KMS-11 (cell line): ENCODE measurements around the gene CTDSPL2.

Source experiments
- H2AFZ ChIP-seq: fragments of 200-600 bp; sonication (generic); 2 replicates; pipeline ENCODE4 v1.6.1; 2016; ENCODE audit warnings: antibody characterized with exemption, mixed run types, low read depth
- H3K27ac ChIP-seq: fragments of 200-600 bp; sonication (generic); 2 replicates; pipeline ENCODE4 v1.6.1; 2016; ENCODE audit warnings: mild to moderate bottlenecking, mixed run types
- H3K27me3 ChIP-seq: fragments of 200-600 bp; sonication (generic); 2 replicates; pipeline ENCODE4 v1.6.1; 2017; ENCODE audit warnings: mild to moderate bottlenecking, low read depth, mixed run types, moderate library complexity; ENCODE audit not compliant: insufficient read depth
- H3K36me3 ChIP-seq: fragments of 200-600 bp; sonication (generic); 2 replicates; pipeline ENCODE4 v1.6.1; 2017; ENCODE audit warnings: mild to moderate bottlenecking, mixed run types; ENCODE audit not compliant: insufficient read depth
- H3K4me1 ChIP-seq: fragments of 200-600 bp; sonication (generic); 2 replicates; pipeline ENCODE4 v1.6.1; 2016; ENCODE audit warnings: mild to moderate bottlenecking, low read depth, mixed run types; ENCODE audit not compliant: poor library complexity, severe bottlenecking
- H3K4me2 ChIP-seq: fragments of 200-600 bp; sonication (generic); 2 replicates; pipeline ENCODE4 v1.7.0; 2016; ENCODE audit warnings: mild to moderate bottlenecking, mixed run types
- H3K4me3 ChIP-seq: fragments of 200-600 bp; sonication (generic); IDR thresholded peaks from 2 replicates; pipeline ENCODE4 v1.6.1; 2017; ENCODE audit warnings: low read depth, low read length, mixed read lengths; ENCODE audit not compliant: insufficient read depth
- H3K79me2 ChIP-seq: fragments of 200-600 bp; sonication (generic); 2 replicates; pipeline ENCODE4 v1.6.1; 2016; ENCODE audit warnings: low read depth, mixed run types; ENCODE audit not compliant: insufficient read depth
- H3K9ac ChIP-seq: fragments of 200-600 bp; sonication (generic); 2 replicates; pipeline ENCODE4 v1.6.1; 2016; ENCODE audit warnings: mild to moderate bottlenecking, mixed run types
- H4K20me1 ChIP-seq: fragments of 200-600 bp; sonication (generic); 2 replicates; pipeline ENCODE4 v1.6.1; 2016; ENCODE audit warnings: mild to moderate bottlenecking, mixed run types; ENCODE audit not compliant: insufficient read depth
- CTCF ChIP-seq: fragments of 200-600 bp; sonication (generic); conservative IDR thresholded peaks from 2 replicates; pipeline ENCODE4 v1.6.1; 2017; ENCODE audit warnings: low read depth, mild to moderate bottlenecking, antibody characterized with exemption, low read length, moderate library complexity, mixed read lengths

CTDSPL2 gene

GRCh38 chr15:44516436-44516835 is 89.0 kb downstream of the CTDSPL2 start:
- TF ChIP-seq CTCF, result no peak
- Histone ChIP-seq H2AFZ (no peak overlapping the region), H3K4me2 (no peak overlapping the region), H3K36me3 (peaks cover 2% of the 10 kb centered on the region; the same call in 1 of the 2 replicates), H3K4me1 (no peaks in the 10 kb centered on the region), H3K4me3 (no peak overlapping the region), H4K20me1 (no peaks in the 10 kb centered on the region), H3K27ac (no peak overlapping the region), H3K27me3 (no peaks in the 10 kb centered on the region), H3K79me2 (no peaks in the 10 kb centered on the region), H3K9ac (no peak overlapping the region)

- no peak for TF ChIP-seq CTCF
- Histone ChIP-seq H3K4me2 (no peak overlapping the region), H3K27ac (no peak overlapping the region), H4K20me1 (no peaks in the 10 kb centered on the region), H3K4me3 (no peak overlapping the region), H3K4me1 (no peaks in the 10 kb centered on the region), H3K79me2 (no peaks in the 10 kb centered on the region), H3K36me3 (peaks cover 2% of the 10 kb centered on the region; the same call in 1 of the 2 replicates), H3K9ac (no peak overlapping the region), H2AFZ (no peak overlapping the region), H3K27me3 (no peaks in the 10 kb centered on the region)
Measured at GRCh38 chr15:44519537-44519936, 92.1 kb downstream of the CTDSPL2 start.

DNA sequence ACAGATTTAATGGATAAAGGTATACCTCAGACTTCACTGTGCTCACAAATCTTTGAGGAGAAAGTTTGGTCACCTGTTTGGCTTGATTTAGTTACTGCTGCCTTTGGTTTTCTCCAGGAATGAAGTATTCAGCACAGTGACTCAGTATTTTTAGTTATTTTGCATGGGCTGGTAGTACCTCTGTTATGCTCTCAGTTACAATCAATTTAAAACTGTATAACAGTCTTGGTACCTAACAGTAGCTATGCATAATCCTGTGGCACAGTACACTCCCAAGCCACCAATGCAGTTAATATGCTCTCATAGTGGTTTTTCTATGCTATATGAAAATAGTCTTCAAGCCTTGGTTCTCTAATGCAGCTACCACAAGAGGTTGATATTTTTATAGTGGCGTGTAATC is 97.6 kb downstream of the CTDSPL2 start:
- no peak overlapping the region for H3K27ac ChIP-seq
- no peaks in the 10 kb centered on the region for H3K27me3 ChIP-seq
- no peaks in the 10 kb centered on the region for H3K36me3 ChIP-seq
- no peaks in the 10 kb centered on the region for H3K79me2 ChIP-seq
- H3K4me1 ChIP-seq, result no peaks in the 10 kb centered on the region
- TF ChIP-seq CTCF, result no peak
- H3K9ac ChIP-seq, result no peak overlapping the region
- H3K4me3 ChIP-seq, result no peak overlapping the region
- H4K20me1 ChIP-seq, result no peaks in the 10 kb centered on the region
- H2AFZ ChIP-seq, result no peak overlapping the region
- no peak overlapping the region for H3K4me2 ChIP-seq

- Histone ChIP-seq H2AFZ (no peak overlapping the region), H3K4me1 (no peaks in the 10 kb centered on the region), H3K4me2 (no peak overlapping the region), H3K79me2 (no peaks in the 10 kb centered on the region), H3K27ac (no peak overlapping the region), H3K4me3 (no peak overlapping the region), H3K36me3 (no peaks in the 10 kb centered on the region), H3K27me3 (no peaks in the 10 kb centered on the region), H4K20me1 (no peaks in the 10 kb centered on the region), H3K9ac (no peak overlapping the region)
- no peak for TF ChIP-seq CTCF
Measured at GRCh38 chr15:44527241-44527640, 99.8 kb downstream of the CTDSPL2 start.
